CD14-positive monocyte (primary cell): ENCODE results near the gene NEDD4L. TPM values are rescaled to one million over a fixed set of nuclear protein-coding genes. Genes with fewer than 3 reads are reported as not detected.

Experiments used
- DNase-seq, 3 donors: peaks; one replicate each; pipeline ENCODE4 v3.0.0-alpha.2; 2011 to 2022
- H2AFZ ChIP-seq: 2 replicates; pipeline ENCODE4 v1.6.0; 2012; ENCODE audit warnings: mild to moderate bottlenecking, low read depth, low read length, inconsistent platforms; ENCODE audit not compliant: insufficient read depth, poor library complexity, severe bottlenecking
- H3K27ac ChIP-seq, 2 donors: 1 replicate in 1 of 2; 2 replicates in 1 of 2; pipeline ENCODE4 v1.5.1; 2012 to 2013; ENCODE audit warnings: low read length in 2 of 2, control low read depth in 1 of 2, inconsistent platforms in 1 of 2, low read depth in 1 of 2, mild to moderate bottlenecking in 1 of 2
- H3K27me3 ChIP-seq, 2 donors: one replicate each; pipeline versions ENCODE4 v1.6.0 to v1.6.1; 2011 to 2013; ENCODE audit warnings: low read length in 2 of 2; ENCODE audit not compliant: control insufficient read depth in 2 of 2, insufficient read depth in 2 of 2
- H3K36me3 ChIP-seq, 2 donors: replicated peaks in 1 of 2; 1 replicate in 1 of 2; 2 replicates in 1 of 2; pipeline versions ENCODE4 v1.5.1 to v1.6.1; 2012 to 2013; ENCODE audit warnings: low read length in 2 of 2, control low read depth in 1 of 2, inconsistent platforms in 1 of 2, mild to moderate bottlenecking in 1 of 2; ENCODE audit not compliant: insufficient read depth in 2 of 2, control insufficient read depth in 1 of 2
- H3K4me1 ChIP-seq, 2 donors: 1 replicate in 1 of 2; 2 replicates in 1 of 2; pipeline versions ENCODE4 v1.5.1 to v1.6.1; 2012 to 2013; ENCODE audit warnings: low read length in 2 of 2, control low read depth in 1 of 2, inconsistent platforms in 1 of 2, mild to moderate bottlenecking in 1 of 2, moderate library complexity in 1 of 2; ENCODE audit not compliant: insufficient read depth in 2 of 2, control insufficient read depth in 1 of 2
- H3K4me2 ChIP-seq: replicated peaks from 2 replicates; pipeline ENCODE3; 2012; ENCODE audit warnings: low read length, moderate library complexity, mild to moderate bottlenecking; ENCODE audit not compliant: poor library complexity, severe bottlenecking; ENCODE audit errors: extremely low read depth
- H3K4me3 ChIP-seq, 3 experiments: fragments of 200-600 bp in 1 of 3; sonication (generic) in 1 of 3; replicated peaks in 1 of 3; 1 replicate in 2 of 3; 2 replicates in 1 of 3; pipeline ENCODE4 v1.5.1; 2011 to 2013; ENCODE audit warnings: low read length in 3 of 3, mild to moderate bottlenecking in 3 of 3, control low read depth in 2 of 3, low read depth in 2 of 3, inconsistent platforms in 1 of 3, moderate library complexity in 1 of 3
- H3K79me2 ChIP-seq: 2 replicates; pipeline ENCODE4 v1.6.0; 2012; ENCODE audit warnings: mild to moderate bottlenecking, control low read depth, inconsistent platforms, low read length, moderate library complexity; ENCODE audit not compliant: insufficient read depth
- H3K9ac ChIP-seq: 2 replicates; pipeline ENCODE4 v1.6.0; 2017; ENCODE audit warnings: low read length, mild to moderate bottlenecking; ENCODE audit not compliant: insufficient read depth, poor library complexity, severe bottlenecking
- H3K9me3 ChIP-seq, 2 donors: replicated peaks in 1 of 2; 1 replicate in 1 of 2; 2 replicates in 1 of 2; pipeline versions ENCODE4 v1.5.1 to v1.6.1; 2012 to 2013; ENCODE audit warnings: low read length in 2 of 2, control low read depth in 1 of 2; ENCODE audit not compliant: control insufficient read depth in 1 of 2, insufficient read depth in 1 of 2
- H4K20me1 ChIP-seq: 2 replicates; pipeline ENCODE4 v1.6.0; 2012; ENCODE audit warnings: mild to moderate bottlenecking, low read length, control low read depth, moderate library complexity; ENCODE audit not compliant: insufficient read depth
- H3K27ac Mint-ChIP-seq, 7 donors: one replicate each; pipeline ENCODE4 v1.8.0; 2020; ENCODE audit warnings: mild to moderate bottlenecking in 7 of 7, mixed read lengths in 7 of 7, moderate library complexity in 6 of 7, inconsistent platforms in 2 of 7
- H3K27me3 Mint-ChIP-seq, 3 donors: one replicate each; pipeline ENCODE4 v1.8.0; 2021 to 2022; ENCODE audit warnings: low read depth in 3 of 3, mild to moderate bottlenecking in 3 of 3, mixed read lengths in 3 of 3, moderate library complexity in 3 of 3, inconsistent platforms in 1 of 3
- H3K36me3 Mint-ChIP-seq, 2 donors: one replicate each; pipeline ENCODE4 v1.8.0; 2020; ENCODE audit warnings: mixed read lengths in 2 of 2, inconsistent platforms in 1 of 2, mild to moderate bottlenecking in 1 of 2
- H3K4me1 Mint-ChIP-seq: one replicate; pipeline ENCODE4 v1.8.0; 2020; ENCODE audit warnings: mild to moderate bottlenecking, mixed read lengths
- H3K4me3 Mint-ChIP-seq, 2 donors: one replicate each; pipeline ENCODE4 v1.8.0; 2020; ENCODE audit warnings: mild to moderate bottlenecking in 2 of 2, mixed read lengths in 2 of 2, moderate library complexity in 1 of 2
- H3K9me3 Mint-ChIP-seq, 7 donors: one replicate each; pipeline ENCODE4 v1.8.0; 2020 to 2022; ENCODE audit warnings: mixed read lengths in 7 of 7, mild to moderate bottlenecking in 6 of 7, moderate library complexity in 6 of 7, inconsistent platforms in 2 of 7
- CTCF ChIP-seq: fragments of 200-600 bp; IDR thresholded peaks from one replicate; pipeline ENCODE4 v1.8.0; 2022; ENCODE audit warnings: antibody characterized with exemption, mild to moderate bottlenecking
- WGBS: methylation state at CpG from one replicate; pipeline ENCODE4 v1.1.5; 2013; ENCODE audit warnings: missing lambda C conversion rate; ENCODE audit not compliant: insufficient coverage; 5-methylcytosine and 5-hydroxymethylcytosine counted together
- intact Hi-C, 2 donors: fragments of 100-400 bp; cut with micrococcal nuclease; formaldehyde crosslinking; loops; one replicate each; pipeline versions ENCODE4 v1.15.0 to v1.15.1; 2023
- polyA plus RNA-seq, 3 donors: library from polyadenylated mRNA; depleted of rRNA in 1 of 3; unstranded in 2 of 3; stranded (reverse) in 1 of 3; fragments of 300-500 nt in 2 of 3; fragments of >200 nt in 1 of 3; fragmentation: Illumina TruSeq in 2 of 3; gene quantifications; 1 replicate in 2 of 3; 2 replicates in 1 of 3; pipeline ENCODE4 v1.2.3, GENCODE V29; 2012 to 2021

NEDD4L gene
- polyA plus RNA-seq, 3 donors = 2.5 to 5.2 (median 4.5) TPM

- intact Hi-C loops = no loop called here
- WGBS = no CpG with 5 or more reads among the region's 14 CpGs
- no peaks in the 10 kb centered on the region for H3K27me3 ChIP-seq
- no peak for DNase-seq
- Mint-ChIP-seq H3K4me1 (no peaks in the 10 kb centered on the region), H3K27me3 (peaks cover 0 to 2% (median 2%) of the 10 kb centered on the region in 3 donors), H3K36me3 (no peaks in the 10 kb centered on the region), H3K4me3 (no peak overlapping the region), H3K27ac (no peak overlapping the region), H3K9me3 (no peaks in the 10 kb centered on the region)
- H3K9me3 ChIP-seq = no peaks in the 10 kb centered on the region
- H3K79me2 ChIP-seq = no peaks in the 10 kb centered on the region
- no peak overlapping the region for H3K4me2 ChIP-seq
- no peak overlapping the region for H3K27ac ChIP-seq
- no peaks in the 10 kb centered on the region for H3K4me1 ChIP-seq
- H2AFZ ChIP-seq = no peak overlapping the region
- H3K9ac ChIP-seq = no peak overlapping the region
- TF ChIP-seq CTCF = no peak
- H4K20me1 ChIP-seq = no peaks in the 10 kb centered on the region
- no peaks in the 10 kb centered on the region for H3K36me3 ChIP-seq
- H3K4me3 ChIP-seq = no peak overlapping the region
Measured at GRCh38 chr18:58400331-58400870, 356.4 kb downstream of the NEDD4L start.

GRCh38 chr18:58401191-58401590 lies 357.2 kb downstream of the NEDD4L start:
- no peak overlapping the region for H2AFZ ChIP-seq
- no CpG with 5 or more reads among the region's 2 CpGs for WGBS
- no peaks in the 10 kb centered on the region for H3K9me3 ChIP-seq
- no peaks in the 10 kb centered on the region for H3K36me3 Mint-ChIP-seq
- intact Hi-C loops = no loop called here
- no peaks in the 10 kb centered on the region for H4K20me1 ChIP-seq
- H3K27me3 ChIP-seq = no peaks in the 10 kb centered on the region
- DNase-seq = no peak
- TF ChIP-seq CTCF = no peak
- no peak overlapping the region for H3K9ac ChIP-seq
- H3K27ac ChIP-seq = no peak overlapping the region
- H3K4me2 ChIP-seq = no peak overlapping the region
- no peaks in the 10 kb centered on the region for H3K79me2 ChIP-seq
- H3K4me3 ChIP-seq = no peak overlapping the region
- H3K4me1 Mint-ChIP-seq = no peaks in the 10 kb centered on the region
- H3K4me3 Mint-ChIP-seq = no peak overlapping the region
- peaks cover 0 to 2% (median 2%) of the 10 kb centered on the region in 3 donors for H3K27me3 Mint-ChIP-seq
- H3K9me3 Mint-ChIP-seq = no peaks in the 10 kb centered on the region
- no peaks in the 10 kb centered on the region for H3K4me1 ChIP-seq
- no peak overlapping the region for H3K27ac Mint-ChIP-seq
- H3K36me3 ChIP-seq = no peaks in the 10 kb centered on the region
